Epidermal melanocyte (primary cell): ENCODE measurements around the gene TLCD3B.
"Not testable (repeated sequence)": the region's sequence is repeated elsewhere in the genome, so short reads cannot be mapped to it uniquely, and the experiment has no call there.

Experiments used
- DNase-seq: peaks from one replicate; pipeline ENCODE4 v3.0.0; 2011; ENCODE audit warnings: low spot score; ENCODE audit not compliant: insufficient read length

The TLCD3B gene

GRCh38 chr16:30027588-30028437, 3.3 kb downstream of the TLCD3B start:
- no peak for DNase-seq

- DNase-seq, result no peak
These were observed 4.6 kb downstream of the TLCD3B start for GRCh38 chr16:30026449-30026848.

GRCh38 chr16:30025574-30025973, 5.5 kb downstream of the TLCD3B start:
- no peak for DNase-seq

- no peak for DNase-seq
These were observed 5.9 kb downstream of the TLCD3B start for GRCh38 chr16:30025156-30025555.

GRCh38 chr16:30024451-30024850, 6.6 kb downstream of the TLCD3B start:
- DNase-seq, result no peak

GRCh38 chr16:30023586-30023985, 7.5 kb downstream of the TLCD3B start:
- no peak for DNase-seq

- DNase-seq, result no peak
These were observed 8.2 kb downstream of the TLCD3B start, which contains the start of gene C16orf92 for GRCh38 chr16:30022887-30023286. TSS of gene C16orf92 (plus strand) at chr16:30023198. CDS start at chr16:30023341, 143 bp downstream.

- no peak for DNase-seq
These were observed 12.3 kb downstream of the TLCD3B start for GRCh38 chr16:30018731-30019158.

- not testable (repeated sequence) for DNase-seq
These were observed 13.1 kb downstream of the TLCD3B start for GRCh38 chr16:30017937-30018336.

GRCh38 chr16:30017277-30017656, 13.8 kb downstream of the TLCD3B start:
- DNase-seq, result no peak

GRCh38 chr16:30016555-30017276, 14.4 kb downstream of the TLCD3B start:
- DNase-seq, result no peak

- DNase-seq, result not testable (repeated sequence)
These were observed 15.6 kb downstream of the TLCD3B start for GRCh38 chr16:30015450-30015849.

GRCh38 chr16:30012598-30012997, 18.5 kb downstream of the TLCD3B start:
- DNase-seq, result not testable (repeated sequence)

- no peak for DNase-seq
These were observed 19.2 kb downstream of the TLCD3B start for GRCh38 chr16:30011714-30012504.

GRCh38 chr16:30010844-30011713, 20.0 kb downstream of the TLCD3B start, which contains the start of gene DOC2A:
TSS of gene DOC2A (minus strand) at chr16:30011027. CDS start at chr16:30010222, 805 bp downstream.
- DNase-seq, result no peak

- no peak for DNase-seq
These were observed 20.9 kb downstream of the TLCD3B start for GRCh38 chr16:30009990-30010843.

- no peak for DNase-seq
These were observed 21.8 kb downstream of the TLCD3B start for GRCh38 chr16:30009085-30009862.

GRCh38 chr16:30007378-30007895, 23.6 kb downstream of the TLCD3B start:
- no peak for DNase-seq
